Thymus (tissue), 11 donors: ENCODE results near the gene DPP3. TPM values are rescaled to one million over a fixed set of nuclear protein-coding genes. Genes with fewer than 3 reads are reported as not detected.

Experiments used
- DNase-seq, 9 donors: peaks; one replicate each; pipeline ENCODE4 v3.0.0-alpha.2; 2013; ENCODE audit warnings: low spot score in 9 of 9, low read depth in 6 of 9, missing footprints in 1 of 9
- H3K27ac ChIP-seq, 2 donors: one replicate each; pipeline ENCODE4 v1.5.1; 2013; ENCODE audit warnings: control low read depth in 1 of 2, low read depth in 1 of 2, low read length in 1 of 2, mild to moderate bottlenecking in 1 of 2, moderate library complexity in 1 of 2
- H3K27me3 ChIP-seq, 2 donors: one replicate each; pipeline ENCODE4 v1.5.1; 2013; ENCODE audit warnings: low read length in 1 of 2; ENCODE audit not compliant: control insufficient read depth in 2 of 2, insufficient read depth in 1 of 2
- H3K36me3 ChIP-seq, 2 donors: one replicate each; pipeline ENCODE4 v1.5.1; 2013; ENCODE audit warnings: low read length in 1 of 2, mild to moderate bottlenecking in 1 of 2, moderate library complexity in 1 of 2; ENCODE audit not compliant: control insufficient read depth in 2 of 2, insufficient read depth in 2 of 2
- H3K4me1 ChIP-seq, 2 donors: one replicate each; pipeline ENCODE4 v1.5.1; 2013; ENCODE audit warnings: low read length in 2 of 2; ENCODE audit not compliant: control insufficient read depth in 2 of 2, insufficient read depth in 2 of 2
- H3K4me3 ChIP-seq, 2 donors: one replicate each; pipeline ENCODE4 v1.5.1; 2013; ENCODE audit warnings: low read length in 2 of 2, control low read depth in 1 of 2, mild to moderate bottlenecking in 1 of 2
- H3K9me3 ChIP-seq, 2 donors: one replicate each; pipeline ENCODE4 v1.5.1; 2013; ENCODE audit warnings: low read length in 1 of 2, mild to moderate bottlenecking in 1 of 2; ENCODE audit not compliant: control insufficient read depth in 2 of 2, insufficient read depth in 1 of 2
- WGBS: extraction: QIAGEN DNeasy Blood & Tissue Kit; methylation state at CpG from one replicate; pipeline ENCODE4 v1.1.7; 2013; 5-methylcytosine and 5-hydroxymethylcytosine counted together
- polyA plus RNA-seq: library from polyadenylated mRNA; stranded (reverse); fragments of 200-250 nt; gene quantifications from one replicate; pipeline ENCODE4 v1.2.3, GENCODE V29; 2013
- total RNA-seq: library from RNA; stranded (reverse); fragments of 120-200 nt; gene quantifications from one replicate; pipeline ENCODE4 v1.2.4, GENCODE V29; 2013
- donor health status: healthy.

The DPP3 gene
- total and polyA plus RNA-seq, 2 donors, result 23.2 to 36.4 TPM

DNA sequence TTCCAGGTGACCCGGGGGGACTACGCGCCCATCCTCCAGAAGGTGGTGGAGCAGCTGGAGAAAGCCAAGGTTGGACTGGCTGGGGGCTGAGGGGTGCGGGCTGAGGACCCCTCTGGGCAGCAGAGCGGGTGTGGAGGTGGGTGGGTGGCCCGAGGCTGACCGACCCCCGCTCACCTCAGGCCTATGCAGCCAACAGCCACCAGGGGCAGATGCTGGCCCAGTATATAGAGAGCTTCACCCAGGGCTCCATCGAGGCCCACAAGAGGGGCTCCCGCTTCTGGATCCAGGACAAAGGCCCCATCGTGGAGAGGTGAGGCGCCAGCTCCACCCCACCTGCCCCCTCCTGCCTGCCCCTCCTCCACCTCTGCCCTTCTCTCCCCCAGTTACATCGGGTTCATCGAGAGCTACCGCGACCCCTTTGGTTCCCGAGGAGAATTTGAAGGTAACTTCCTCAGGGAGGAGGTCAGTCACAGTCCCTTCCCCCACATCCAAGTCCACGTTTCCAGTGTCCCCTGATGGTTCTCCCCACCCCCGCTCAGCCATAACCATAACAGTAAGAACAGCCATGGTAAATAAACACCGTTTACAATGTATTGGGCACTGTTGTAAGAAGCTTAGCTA is 11.2 kb downstream of the DPP3 start:
- 93% methylated on average over 20 of the region's 20 CpGs for WGBS
- Histone ChIP-seq H3K4me1 (no peaks in the 10 kb centered on the region), H3K27me3 (no peaks in the 10 kb centered on the region), H3K9me3 (no peaks in the 10 kb centered on the region), H3K36me3 (peaks cover 62 to 66% of the 10 kb centered on the region in 2 donors), H3K4me3 (no peak overlapping the region), H3K27ac (no peak overlapping the region)
- no peak for DNase-seq

DNA sequence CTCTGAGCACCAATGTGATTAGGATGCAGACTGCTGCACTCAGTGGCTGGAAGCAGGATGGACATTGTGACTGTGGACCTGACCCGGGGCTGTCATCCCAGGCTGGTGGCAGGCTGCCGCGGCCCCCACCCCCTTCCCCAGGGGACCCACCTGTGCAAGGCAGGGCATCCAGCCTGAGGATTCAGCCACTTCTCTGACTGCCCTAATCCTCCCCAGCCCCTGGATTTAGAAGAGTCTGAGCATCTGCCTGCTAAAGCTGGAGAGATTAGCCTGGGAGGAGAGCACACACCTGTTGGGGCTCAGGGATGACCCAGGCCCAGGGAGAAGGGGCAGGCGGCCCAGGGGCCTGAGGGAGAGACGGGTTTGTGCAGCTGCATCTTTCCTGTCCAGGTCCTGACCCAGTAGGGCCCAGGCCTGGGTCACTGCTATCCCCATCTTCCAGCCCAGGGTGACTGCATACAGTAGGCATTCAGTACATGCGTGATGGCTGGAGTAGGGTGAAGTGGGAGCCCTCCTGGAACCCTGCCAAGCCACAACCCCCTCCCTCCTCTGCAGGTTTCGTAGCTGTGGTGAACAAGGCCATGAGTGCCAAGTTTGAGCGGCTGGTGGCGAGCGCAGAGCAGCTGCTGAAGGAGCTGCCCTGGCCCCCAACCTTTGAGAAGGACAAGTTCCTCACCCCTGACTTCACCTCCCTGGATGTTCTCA is 12.1 kb downstream of the DPP3 start:
- H3K4me1 ChIP-seq, result no peaks in the 10 kb centered on the region
- H3K27ac ChIP-seq, result no peak overlapping the region
- no peaks in the 10 kb centered on the region for H3K9me3 ChIP-seq
- DNase-seq, result no peak
- no peaks in the 10 kb centered on the region for H3K27me3 ChIP-seq
- peaks cover 60 to 72% of the 10 kb centered on the region in 2 donors for H3K36me3 ChIP-seq
- no peak overlapping the region for H3K4me3 ChIP-seq
- 77% methylated on average over 10 of the region's 10 CpGs for WGBS

DNA sequence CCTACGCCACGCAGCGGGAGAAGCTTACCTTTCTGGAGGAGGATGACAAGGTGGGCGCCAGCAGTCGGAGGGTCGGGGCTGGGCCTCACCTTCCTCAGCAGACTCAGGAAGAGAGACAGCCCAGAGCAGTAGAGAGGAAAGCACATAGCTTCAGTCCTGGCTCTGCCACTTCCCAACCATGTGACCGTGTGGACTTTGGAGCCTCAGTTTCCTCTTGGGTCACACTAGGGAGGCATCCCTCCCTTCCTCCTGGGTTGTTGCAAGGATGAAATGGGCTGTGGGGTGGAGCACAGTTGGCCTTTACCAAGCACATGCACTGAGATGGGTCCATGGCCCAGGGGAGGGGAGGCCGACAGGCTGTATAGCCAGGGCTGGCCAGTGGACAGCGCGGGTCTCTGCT is 12.9 kb downstream of the DPP3 start:
- WGBS, result 97% methylated on average over 10 of the region's 10 CpGs
- H3K36me3 ChIP-seq, result peaks cover 58 to 71% of the 10 kb centered on the region in 2 donors

GRCh38 chr11:66494458-66494857 is 14.2 kb downstream of the DPP3 start:
- Histone ChIP-seq H3K27ac (no peak overlapping the region), H3K9me3 (no peaks in the 10 kb centered on the region), H3K4me1 (no peaks in the 10 kb centered on the region), H3K4me3 (no peak overlapping the region), H3K27me3 (no peaks in the 10 kb centered on the region), H3K36me3 (peaks cover 59 to 69% of the 10 kb centered on the region in 2 donors)
- DNase-seq, result no peak
- 98% methylated on average over 7 of the region's 7 CpGs for WGBS

More for the DNA sequence above, 12.9 kb downstream of the DPP3 start:
- Histone ChIP-seq H3K27ac (no peak overlapping the region), H3K9me3 (no peaks in the 10 kb centered on the region), H3K4me1 (no peaks in the 10 kb centered on the region), H3K27me3 (no peaks in the 10 kb centered on the region), H3K4me3 (no peak overlapping the region)
- no peak for DNase-seq

- Histone ChIP-seq H3K4me1 (no peaks in the 10 kb centered on the region), H3K4me3 (no peak overlapping the region), H3K27ac (no peak overlapping the region), H3K36me3 (peaks cover 57 to 65% of the 10 kb centered on the region in 2 donors), H3K9me3 (no peaks in the 10 kb centered on the region), H3K27me3 (no peaks in the 10 kb centered on the region)
- WGBS, result 98% methylated on average over 14 of the region's 14 CpGs
- no peak for DNase-seq
Measured at GRCh38 chr11:66494935-66495334, 14.7 kb downstream of the DPP3 start.

GRCh38 chr11:66495401-66495854 is 15.2 kb downstream of the DPP3 start:
- Histone ChIP-seq H3K9me3 (no peaks in the 10 kb centered on the region), H3K27me3 (no peaks in the 10 kb centered on the region), H3K4me1 (no peaks in the 10 kb centered on the region), H3K27ac (no peak overlapping the region), H3K4me3 (no peak overlapping the region), H3K36me3 (peaks cover 57 to 62% of the 10 kb centered on the region in 2 donors)
- WGBS, result 97% methylated on average over 17 of the region's 17 CpGs
- no peak for DNase-seq

GRCh38 chr11:66497206-66497605 is 17.0 kb downstream of the DPP3 start:
- Histone ChIP-seq H3K27ac (no peak overlapping the region), H3K4me3 (no peak overlapping the region), H3K4me1 (no peaks in the 10 kb centered on the region), H3K36me3 (peaks cover 52% of the 10 kb centered on the region in 2 donors), H3K27me3 (no peaks in the 10 kb centered on the region), H3K9me3 (no peaks in the 10 kb centered on the region)
- no peak for DNase-seq
- 97% methylated on average over 16 of the region's 16 CpGs for WGBS

- H3K4me1 ChIP-seq, result no peaks in the 10 kb centered on the region
Measured at GRCh38 chr11:66498506-66498905, 18.3 kb downstream of the DPP3 start.

GRCh38 chr11:66505276-66505816 is 25.1 kb downstream of the DPP3 start:
- H3K4me1 ChIP-seq, result peaks cover 2 to 3% of the 10 kb centered on the region in 2 donors
- no peaks in the 10 kb centered on the region for H3K27me3 ChIP-seq
- no peaks in the 10 kb centered on the region for H3K9me3 ChIP-seq
- H3K36me3 ChIP-seq, result peaks cover 13 to 19% of the 10 kb centered on the region in 2 donors
- H3K27ac ChIP-seq, result no peak overlapping the region
- 54% methylated on average over 1 of the region's 1 CpG for WGBS
- no peak for DNase-seq
- no peak overlapping the region for H3K4me3 ChIP-seq

More at GRCh38 chr11:66498506-66498905, 18.3 kb downstream of the DPP3 start:
- Histone ChIP-seq H3K36me3 (peaks cover 39% of the 10 kb centered on the region in 2 donors), H3K9me3 (no peaks in the 10 kb centered on the region), H3K27me3 (no peaks in the 10 kb centered on the region), H3K27ac (no peak overlapping the region), H3K4me3 (no peak overlapping the region)
- over 99% methylated on average over 5 of the region's 5 CpGs for WGBS
- no peak for DNase-seq
